Right lobe of liver (tissue), 4 donors: Measurements from ENCODE around the gene MAMLD1.

ENCODE experiments used
- CTCF ChIP-seq, 4 donors: fragments of 200-600 bp in 3 of 4; fragments of 450-650 bp in 1 of 4; IDR thresholded peaks; one replicate each; pipeline versions ENCODE4 v1.5.1 to v1.8.0; 2016 to 2022; ENCODE audit warnings: antibody characterized with exemption in 4 of 4, mild to moderate bottlenecking in 2 of 4
- POLR2A ChIP-seq: fragments of 450-650 bp; IDR thresholded peaks from one replicate; pipeline ENCODE4 v1.6.1; 2017; ENCODE audit warnings: antibody characterized with exemption, mild to moderate bottlenecking
- donor health status: DM: no; HTN: no; CAD: no.
- donor health status: DM: no; HTN: no; CAD: no.
- donor health status: DM: no; HTN: yes; CAD: no.

- no peak for TF ChIP-seq CTCF (IDR thresholded peaks at IDR 0.05)
- no peak for TF ChIP-seq POLR2A
Measured at GRCh38 chrX:150517303-150517910, 154.3 kb downstream of the MAMLD1 start.
